Endodermal cell (in vitro differentiated cells): ENCODE data around the gene IL1RAPL2. TPM values are rescaled to one million over a fixed set of nuclear protein-coding genes. Genes with fewer than 3 reads are reported as not detected.
A peak's percentile ranks its signal among the peaks of the same experiment; 100 is the strongest.
"Not testable (repeated sequence)": the region's sequence is repeated elsewhere in the genome, so short reads cannot be mapped to it uniquely, and the experiment has no call there.

Source experiments
- DNase-seq: peaks from one replicate; pipeline ENCODE4 v3.0.0-alpha.2; 2017
- H3K27ac ChIP-seq: 2 replicates; pipeline ENCODE4 v1.5.1; 2013; ENCODE audit warnings: mild to moderate bottlenecking, low read depth, low read length, moderate library complexity
- H3K27me3 ChIP-seq: 2 replicates; pipeline ENCODE4 v1.6.1; 2013; ENCODE audit warnings: mild to moderate bottlenecking, low read length, moderate library complexity; ENCODE audit not compliant: insufficient read depth, control insufficient read depth, poor library complexity, severe bottlenecking
- H3K36me3 ChIP-seq: 2 replicates; pipeline ENCODE4 v1.7.0; 2013; ENCODE audit warnings: mild to moderate bottlenecking, low read length, moderate library complexity; ENCODE audit not compliant: control insufficient read depth, insufficient read depth
- H3K4me1 ChIP-seq: one replicate; pipeline ENCODE4 v1.7.0; 2013; ENCODE audit warnings: low read length; ENCODE audit not compliant: control insufficient read depth, insufficient read depth
- H3K4me3 ChIP-seq: 2 replicates; pipeline ENCODE4 v1.5.1; 2013; ENCODE audit warnings: mild to moderate bottlenecking, low read length, moderate library complexity
- H3K9ac ChIP-seq: 2 replicates; pipeline ENCODE4 v1.6.1; 2013; ENCODE audit warnings: mild to moderate bottlenecking, low read length, moderate library complexity; ENCODE audit not compliant: poor library complexity, severe bottlenecking; ENCODE audit errors: extremely low read depth
- H3K9me3 ChIP-seq: 2 replicates; pipeline ENCODE4 v1.6.1; 2013; ENCODE audit warnings: mild to moderate bottlenecking, low read length, moderate library complexity; ENCODE audit not compliant: control insufficient read depth
- H3K27ac Mint-ChIP-seq: 2 replicates; pipeline ENCODE4 v1.8.0; 2020; ENCODE audit warnings: mixed read lengths
- H3K27me3 Mint-ChIP-seq: 2 replicates; pipeline ENCODE4 v1.8.0; 2021; ENCODE audit warnings: mild to moderate bottlenecking, mixed read lengths; ENCODE audit not compliant: insufficient read depth
- H3K36me3 Mint-ChIP-seq: 2 replicates; pipeline ENCODE4 v1.8.0; 2020; ENCODE audit warnings: low read depth, mixed read lengths
- H3K4me1 Mint-ChIP-seq: 2 replicates; pipeline ENCODE4 v1.8.0; 2020; ENCODE audit warnings: mixed read lengths
- H3K4me3 Mint-ChIP-seq: 2 replicates; pipeline ENCODE4 v1.8.0; 2020; ENCODE audit warnings: mild to moderate bottlenecking, moderate library complexity, mixed read lengths
- H3K9me3 Mint-ChIP-seq: 2 replicates; pipeline ENCODE4 v1.8.0; 2020; ENCODE audit warnings: mild to moderate bottlenecking, mixed read lengths
- WGBS, 2 experiments: methylation state at CpG; one replicate each; pipeline versions ENCODE4 v1.1.5 to v1.1.7; 2013; ENCODE audit warnings: missing lambda C conversion rate in 2 of 2, mixed read lengths in 1 of 2; ENCODE audit not compliant: insufficient coverage in 1 of 2, insufficient read length in 1 of 2; 5-methylcytosine and 5-hydroxymethylcytosine counted together
- total RNA-seq, 2 donors: library from RNA; stranded (reverse); fragmentation: NEBNext Ultra II Directional in 1 of 2; extraction: Animal tissue kit (Norgen Biotek cat#: 25700) in 1 of 2; gene quantifications; 2 replicates in 1 of 2; 3 replicates in 1 of 2; pipeline ENCODE4 v1.2.1, GENCODE V29; 2021
- TF ChIP-seq, protein P1 (sequence below): fragments of 200-600 bp; sonication (generic); conservative IDR thresholded peaks from 2 replicates; pipeline ENCODE4 v1.5.0; 2021; ENCODE audit warnings: antibody characterized with exemption, mild to moderate bottlenecking

Gene IL1RAPL2
- total RNA-seq, 2 donors from 2014 or later = 0.13 TPM; not detected in 1

DNA sequence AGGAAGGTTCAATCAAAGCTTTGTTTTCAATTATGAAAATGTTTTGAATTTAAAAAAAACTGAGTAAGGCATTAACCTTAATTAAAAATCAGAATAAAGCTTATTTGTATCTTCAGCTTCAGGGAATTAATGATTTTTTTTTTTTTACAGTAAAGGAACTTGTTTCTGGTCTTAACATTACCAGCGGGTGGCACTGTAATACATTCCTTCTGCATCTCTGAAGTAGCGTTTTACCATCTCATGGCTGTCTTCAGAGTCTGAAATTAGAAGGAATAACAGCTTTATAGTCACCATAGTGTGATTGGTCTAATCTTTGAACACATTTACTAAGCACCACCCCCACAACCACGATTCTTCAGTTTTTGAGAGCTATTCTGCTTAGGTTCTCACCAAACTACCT lies 102.6 kb downstream of the IL1RAPL2 start:
- TF ChIP-seq, protein P1, sequence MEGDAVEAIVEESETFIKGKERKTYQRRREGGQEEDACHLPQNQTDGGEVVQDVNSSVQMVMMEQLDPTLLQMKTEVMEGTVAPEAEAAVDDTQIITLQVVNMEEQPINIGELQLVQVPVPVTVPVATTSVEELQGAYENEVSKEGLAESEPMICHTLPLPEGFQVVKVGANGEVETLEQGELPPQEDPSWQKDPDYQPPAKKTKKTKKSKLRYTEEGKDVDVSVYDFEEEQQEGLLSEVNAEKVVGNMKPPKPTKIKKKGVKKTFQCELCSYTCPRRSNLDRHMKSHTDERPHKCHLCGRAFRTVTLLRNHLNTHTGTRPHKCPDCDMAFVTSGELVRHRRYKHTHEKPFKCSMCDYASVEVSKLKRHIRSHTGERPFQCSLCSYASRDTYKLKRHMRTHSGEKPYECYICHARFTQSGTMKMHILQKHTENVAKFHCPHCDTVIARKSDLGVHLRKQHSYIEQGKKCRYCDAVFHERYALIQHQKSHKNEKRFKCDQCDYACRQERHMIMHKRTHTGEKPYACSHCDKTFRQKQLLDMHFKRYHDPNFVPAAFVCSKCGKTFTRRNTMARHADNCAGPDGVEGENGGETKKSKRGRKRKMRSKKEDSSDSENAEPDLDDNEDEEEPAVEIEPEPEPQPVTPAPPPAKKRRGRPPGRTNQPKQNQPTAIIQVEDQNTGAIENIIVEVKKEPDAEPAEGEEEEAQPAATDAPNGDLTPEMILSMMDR = peak; percentile 54
- Histone ChIP-seq H3K4me1 (no peaks in the 10 kb centered on the region), H3K9me3 (no peaks in the 10 kb centered on the region), H3K4me3 (no peak overlapping the region), H3K27ac (no peak overlapping the region), H3K9ac (no peak overlapping the region), H3K27me3 (no peaks in the 10 kb centered on the region), H3K36me3 (no peaks in the 10 kb centered on the region)
- Mint-ChIP-seq H3K4me1 (no peaks in the 10 kb centered on the region), H3K36me3 (no peaks in the 10 kb centered on the region), H3K27me3 (no peaks in the 10 kb centered on the region), H3K4me3 (no peak overlapping the region), H3K27ac (no peak overlapping the region), H3K9me3 (peaks cover 28% of the 10 kb centered on the region)
- 14% methylated on average over 2 of the region's 3 CpGs; no CpG with 5 or more reads in 1 of the 2 experiments for WGBS, 2 experiments
- no peak for DNase-seq

DNA sequence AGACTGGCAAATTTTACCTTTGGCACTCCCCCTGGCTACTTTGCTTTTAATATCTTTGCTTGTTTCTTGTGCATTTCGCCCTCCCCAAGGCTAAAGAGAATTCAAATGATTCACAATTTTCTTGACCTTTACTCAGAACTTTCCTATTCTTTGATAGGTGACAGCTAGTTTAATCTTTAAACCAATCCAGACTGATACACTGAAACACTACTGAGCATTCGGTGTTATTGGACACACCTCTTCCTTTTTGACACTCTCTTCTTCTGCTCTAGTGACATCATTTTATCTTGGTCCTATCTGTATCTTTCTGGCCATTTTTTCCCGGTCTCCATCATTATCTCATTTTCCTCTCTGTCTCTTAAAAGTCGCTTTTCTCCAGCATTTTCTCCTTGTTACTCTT lies 103.1 kb downstream of the IL1RAPL2 start:
- DNase-seq = no peak
- TF ChIP-seq, protein P1 = no peak
- Histone ChIP-seq H3K9ac (no peak overlapping the region), H3K9me3 (no peaks in the 10 kb centered on the region), H3K27ac (no peak overlapping the region), H3K36me3 (no peaks in the 10 kb centered on the region), H3K27me3 (no peaks in the 10 kb centered on the region), H3K4me1 (no peaks in the 10 kb centered on the region), H3K4me3 (no peak overlapping the region)
- H3K36me3 Mint-ChIP-seq = no peaks in the 10 kb centered on the region
- WGBS, 2 experiments = 94 to 100% methylated on average over 1 to 4 of the region's 4 CpGs
- no peak overlapping the region for H3K4me3 Mint-ChIP-seq
- no peaks in the 10 kb centered on the region for H3K27me3 Mint-ChIP-seq
- H3K4me1 Mint-ChIP-seq = no peaks in the 10 kb centered on the region
- no peak overlapping the region for H3K27ac Mint-ChIP-seq
- peaks cover 27% of the 10 kb centered on the region for H3K9me3 Mint-ChIP-seq

DNA sequence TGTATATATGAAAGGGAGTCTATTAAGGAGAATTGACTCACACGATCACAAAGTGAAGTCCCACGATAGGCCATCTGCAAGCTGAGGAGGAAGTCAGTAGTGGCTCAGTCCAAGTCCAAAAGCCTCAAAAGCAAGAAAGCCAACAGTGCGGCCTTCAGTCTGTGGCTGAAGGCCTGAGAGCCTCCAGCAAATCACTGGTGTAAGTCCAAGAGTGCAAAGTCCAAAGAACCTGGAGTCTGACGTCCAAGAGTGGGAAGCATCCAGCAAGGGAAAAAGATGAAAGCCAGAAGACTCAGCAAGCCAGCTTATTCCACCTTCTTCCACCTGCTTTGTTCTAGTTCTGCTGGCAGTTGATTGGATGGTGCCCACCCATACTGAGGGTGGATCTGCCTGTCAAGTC lies 104.1 kb downstream of the IL1RAPL2 start:
- no peak overlapping the region for H3K4me3 ChIP-seq
- H3K36me3 Mint-ChIP-seq = no peaks in the 10 kb centered on the region
- no peak overlapping the region for H3K4me3 Mint-ChIP-seq
- H3K27ac Mint-ChIP-seq = no peak overlapping the region
- H3K27me3 ChIP-seq = no peaks in the 10 kb centered on the region
- no peaks in the 10 kb centered on the region for H3K27me3 Mint-ChIP-seq
- H3K9ac ChIP-seq = no peak overlapping the region
- 82 to 92% methylated on average over 2 to 4 of the region's 4 CpGs for WGBS, 2 experiments
- no peaks in the 10 kb centered on the region for H3K9me3 ChIP-seq
- H3K36me3 ChIP-seq = no peaks in the 10 kb centered on the region
- no peaks in the 10 kb centered on the region for H3K4me1 ChIP-seq
- peaks cover 27% of the 10 kb centered on the region for H3K9me3 Mint-ChIP-seq
- no peak for DNase-seq
- H3K27ac ChIP-seq = no peak overlapping the region
- TF ChIP-seq, protein P1 = no peak
- H3K4me1 Mint-ChIP-seq = no peaks in the 10 kb centered on the region

DNA sequence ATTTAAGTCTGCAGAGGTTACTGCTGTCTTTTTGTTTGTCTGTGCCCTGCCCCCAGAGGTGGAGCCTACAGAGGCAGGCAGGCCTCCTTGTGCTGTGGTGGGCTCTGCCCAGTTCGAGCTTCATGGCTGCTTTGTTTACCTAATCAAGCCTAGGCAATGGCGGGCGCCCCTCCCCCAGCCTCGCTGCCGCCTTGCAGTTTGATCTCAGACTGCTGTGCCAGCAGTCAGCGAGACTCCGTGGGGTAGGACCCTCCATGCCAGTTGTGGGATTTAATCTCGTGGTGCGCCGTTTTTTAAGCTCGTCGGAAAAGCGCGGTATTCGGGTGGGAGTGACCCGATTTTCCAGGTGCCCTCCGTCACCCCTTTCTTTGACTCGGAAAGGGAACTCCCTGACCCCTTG lies 111.5 kb downstream of the IL1RAPL2 start:
- not testable (repeated sequence) for H3K36me3 ChIP-seq, H3K27me3 Mint-ChIP-seq, H3K9me3 ChIP-seq, H3K27me3 ChIP-seq, H3K4me3 ChIP-seq, H3K27ac ChIP-seq, H3K4me1 ChIP-seq, H3K36me3 Mint-ChIP-seq, H3K27ac Mint-ChIP-seq, H3K4me1 Mint-ChIP-seq, H3K9ac ChIP-seq
- H3K9me3 Mint-ChIP-seq = peaks cover 25% of the 10 kb centered on the region
- WGBS, 2 experiments = 80 to 87% methylated on average over 1 to 18 of the region's 18 CpGs
- H3K4me3 Mint-ChIP-seq = peak overlapping the region; percentile 30
- peak; percentile 41 for DNase-seq
